ENCODE data around the gene SLC1A3. TPM values are rescaled to one million over a fixed set of nuclear protein-coding genes. Genes with fewer than 3 reads are reported as not detected.

The SLC1A3 gene
- total RNA-seq, 1 donor = 1.3 TPM

DNA sequence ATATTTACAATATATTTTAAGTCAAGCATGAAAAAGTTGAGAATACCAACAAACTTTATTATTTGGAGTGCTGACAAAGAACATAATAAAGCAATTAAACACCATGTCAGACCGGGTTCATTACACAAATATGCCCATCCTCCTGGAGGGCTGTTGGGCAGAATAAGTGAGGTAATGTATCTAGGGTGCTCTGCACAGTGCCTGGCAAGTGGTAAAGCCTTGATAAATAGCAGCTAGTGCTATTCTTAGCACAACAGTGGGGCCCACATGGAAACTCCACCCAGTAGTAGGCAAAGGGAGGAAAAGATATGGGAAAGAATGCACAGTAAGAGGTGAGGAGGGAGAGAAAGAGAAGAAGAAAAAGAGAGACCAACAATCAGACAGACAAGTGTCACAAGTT lies 97.7 kb downstream of the SLC1A3 start:
- DNase-seq (ENCODE audit: low read depth) = no peak
- TF ChIP-seq, protein P1, sequence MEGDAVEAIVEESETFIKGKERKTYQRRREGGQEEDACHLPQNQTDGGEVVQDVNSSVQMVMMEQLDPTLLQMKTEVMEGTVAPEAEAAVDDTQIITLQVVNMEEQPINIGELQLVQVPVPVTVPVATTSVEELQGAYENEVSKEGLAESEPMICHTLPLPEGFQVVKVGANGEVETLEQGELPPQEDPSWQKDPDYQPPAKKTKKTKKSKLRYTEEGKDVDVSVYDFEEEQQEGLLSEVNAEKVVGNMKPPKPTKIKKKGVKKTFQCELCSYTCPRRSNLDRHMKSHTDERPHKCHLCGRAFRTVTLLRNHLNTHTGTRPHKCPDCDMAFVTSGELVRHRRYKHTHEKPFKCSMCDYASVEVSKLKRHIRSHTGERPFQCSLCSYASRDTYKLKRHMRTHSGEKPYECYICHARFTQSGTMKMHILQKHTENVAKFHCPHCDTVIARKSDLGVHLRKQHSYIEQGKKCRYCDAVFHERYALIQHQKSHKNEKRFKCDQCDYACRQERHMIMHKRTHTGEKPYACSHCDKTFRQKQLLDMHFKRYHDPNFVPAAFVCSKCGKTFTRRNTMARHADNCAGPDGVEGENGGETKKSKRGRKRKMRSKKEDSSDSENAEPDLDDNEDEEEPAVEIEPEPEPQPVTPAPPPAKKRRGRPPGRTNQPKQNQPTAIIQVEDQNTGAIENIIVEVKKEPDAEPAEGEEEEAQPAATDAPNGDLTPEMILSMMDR (IDR thresholded peaks at IDR 0.05; ENCODE audit: insufficient read depth, low read depth, low read length) = no peak
- no peak overlapping the region for H3K4me3 ChIP-seq (ENCODE audit: low read depth, low read length)

- no peak overlapping the region for H3K4me3 ChIP-seq (ENCODE audit: low read depth, low read length)
- no peak for DNase-seq (ENCODE audit: low read depth)
- TF ChIP-seq, protein P1 (IDR thresholded peaks at IDR 0.05; ENCODE audit: insufficient read depth, low read depth, low read length) = no peak
These were observed 98.6 kb downstream of the SLC1A3 start for GRCh38 chr5:36705055-36705454.

DNA sequence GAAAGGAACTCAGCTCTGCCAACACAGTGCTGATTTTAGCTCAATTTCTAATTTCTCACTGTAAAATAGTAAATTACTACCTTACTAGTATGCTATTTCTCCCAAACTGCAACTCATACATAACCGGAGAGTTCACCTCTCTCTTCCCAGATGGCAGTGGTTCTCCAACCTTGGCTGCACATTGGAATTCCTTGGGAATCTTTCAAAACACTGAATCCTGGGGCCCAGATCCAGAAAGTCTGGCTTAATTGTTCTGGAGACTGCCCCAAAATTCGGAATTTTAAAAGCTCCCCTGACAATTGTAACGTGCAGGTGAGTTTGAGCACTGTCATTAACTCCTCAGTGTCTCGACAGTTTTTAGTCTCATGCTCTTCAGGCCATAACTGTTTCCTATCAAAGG lies 100.3 kb downstream of the SLC1A3 start:
- H3K4me3 ChIP-seq (ENCODE audit: low read depth, low read length) = no peak overlapping the region
- TF ChIP-seq, protein P1 (IDR thresholded peaks at IDR 0.05; ENCODE audit: insufficient read depth, low read depth, low read length) = no peak
- no peak for DNase-seq (ENCODE audit: low read depth)

GRCh38 chr5:36708996-36709395 lies 102.6 kb downstream of the SLC1A3 start:
- no peak for DNase-seq (ENCODE audit: low read depth)
- no peak overlapping the region for H3K4me3 ChIP-seq (ENCODE audit: low read depth, low read length)
- TF ChIP-seq, protein P1 (IDR thresholded peaks at IDR 0.05; ENCODE audit: insufficient read depth, low read depth, low read length) = no peak

- TF ChIP-seq, protein P1 (IDR thresholded peaks at IDR 0.05; ENCODE audit: insufficient read depth, low read depth, low read length) = no peak
- no peak overlapping the region for H3K4me3 ChIP-seq (ENCODE audit: low read depth, low read length)
- no peak for DNase-seq (ENCODE audit: low read depth)
These were observed 103.6 kb downstream of the SLC1A3 start for GRCh38 chr5:36710039-36710438.

DNA sequence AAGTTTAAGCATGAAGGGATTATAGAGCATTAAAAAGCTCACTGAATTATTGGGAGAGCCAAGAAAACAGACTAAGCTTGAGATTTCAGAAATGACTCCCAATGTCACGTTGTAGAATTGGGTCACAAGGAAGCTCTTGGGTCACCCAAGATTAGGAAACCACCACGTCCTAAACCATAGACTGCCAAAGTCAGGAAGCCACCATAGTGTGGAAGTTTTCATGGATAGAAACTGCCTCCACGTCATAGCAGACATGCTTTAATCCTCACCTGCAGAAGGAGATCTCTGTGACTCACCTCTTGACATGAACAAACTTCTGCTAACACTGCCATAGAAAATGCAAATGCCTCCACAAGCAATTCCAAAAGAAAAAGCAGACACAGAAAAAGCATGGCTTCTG lies 106.3 kb downstream of the SLC1A3 start:
- H3K4me3 ChIP-seq (ENCODE audit: low read depth, low read length) = no peak overlapping the region
- DNase-seq (ENCODE audit: low read depth) = no peak
- TF ChIP-seq, protein P1 (IDR thresholded peaks at IDR 0.05; ENCODE audit: insufficient read depth, low read depth, low read length) = no peak

GRCh38 chr5:36713541-36713940 lies 107.1 kb downstream of the SLC1A3 start:
- TF ChIP-seq, protein P1 (IDR thresholded peaks at IDR 0.05; ENCODE audit: insufficient read depth, low read depth, low read length) = no peak
- DNase-seq (ENCODE audit: low read depth) = no peak
- no peak overlapping the region for H3K4me3 ChIP-seq (ENCODE audit: low read depth, low read length)

Measured in fibroblast of villous mesenchyme (primary cell).